Measurements from ENCODE around the gene TAF15.

GRCh38 chr17:35778641-35779196, 30.6 kb upstream of the TAF15 start:
- TF ChIP-seq CTCF (conservative IDR thresholded peaks at IDR 0.05; ENCODE audit: low read length) (no peak), EZH2phosphoT487 (IDR thresholded peaks at IDR 0.05; ENCODE audit: borderline replicate concordance, low read depth, low read length) (no peak)
